VCaP (cell line): ENCODE data around the gene MLKL.
A peak's percentile ranks its signal among the peaks of the same experiment; 100 is the strongest.
"Not testable (repeated sequence)": the region's sequence is repeated elsewhere in the genome, so short reads cannot be mapped to it uniquely, and the experiment has no call there.

Experiments used
- H3K27ac ChIP-seq: fragments of 450-650 bp; 2 replicates; pipeline ENCODE4 v1.5.1; 2017
- CTCF ChIP-seq: fragments of 450-650 bp; conservative IDR thresholded peaks from 2 replicates; pipeline ENCODE4 v1.5.1; 2017; ENCODE audit warnings: mild to moderate bottlenecking, moderate library complexity

Gene MLKL

GRCh38 chr16:74654536-74655050 lies 46.1 kb downstream of the MLKL start:
- TF ChIP-seq CTCF = no peak

GRCh38 chr16:74652883-74653282 lies 47.8 kb downstream of the MLKL start:
- not testable (repeated sequence) for H3K27ac ChIP-seq

More at GRCh38 chr16:74654536-74655050, 46.1 kb downstream of the MLKL start:
- no peak overlapping the region for H3K27ac ChIP-seq

GRCh38 chr16:74652249-74652648 lies 48.4 kb downstream of the MLKL start:
- no peak overlapping the region for H3K27ac ChIP-seq
- TF ChIP-seq CTCF = no peak

- no peak overlapping the region for H3K27ac ChIP-seq
- no peak for TF ChIP-seq CTCF
These were observed 48.8 kb downstream of the MLKL start for GRCh38 chr16:74651841-74652240.

GRCh38 chr16:74650966-74651567 lies 49.6 kb downstream of the MLKL start:
- TF ChIP-seq CTCF = peak; percentile 72
- H3K27ac ChIP-seq = no peak overlapping the region

GRCh38 chr16:74649839-74650504 lies 50.7 kb downstream of the MLKL start:
- TF ChIP-seq CTCF = no peak
- no peak overlapping the region for H3K27ac ChIP-seq

GRCh38 chr16:74641969-74642368 lies 58.7 kb downstream of the MLKL start:
- H3K27ac ChIP-seq = no peak overlapping the region
- TF ChIP-seq CTCF = no peak

- no peak for TF ChIP-seq CTCF
- H3K27ac ChIP-seq = no peak overlapping the region
These were observed 62.8 kb downstream of the MLKL start for GRCh38 chr16:74637742-74638453.
